Naive thymus-derived CD8-positive, alpha-beta T cell (primary cell): ENCODE data around the gene CASKIN2. TPM values are rescaled to one million over a fixed set of nuclear protein-coding genes. Genes with fewer than 3 reads are reported as not detected.
A peak's percentile ranks its signal among the peaks of the same experiment; 100 is the strongest.

Source experiments
- ATAC-seq, 2 donors: fragments of 150-1000 bp; cut with Tn5 transposase in 1 of 2; sonication (Bioruptor Pico), chemical (Tn5 transposase) in 1 of 2; 1 replicate in 1 of 2; 2 replicates in 1 of 2; pipeline ENCODE4 v1.10.0; 2021; ENCODE audit warnings: mild to moderate bottlenecking in 2 of 2, moderate library complexity in 2 of 2
- POLR2A ChIA-PET: fragments of 350-600 bp; sonication (Branson Sonifier 250); formaldehyde crosslinking; loops from one replicate; lab custom pipeline; 2021; ENCODE audit warnings: antibody characterized with exemption; lab: Charles Lee
- DNase-seq, 10 donors: peaks; one replicate each; pipeline versions ENCODE4 v3.0.0 to v3.0.0-alpha.2; 2020 to 2022
- H3K27ac Mint-ChIP-seq, 10 donors: one replicate each; pipeline ENCODE4 v1.8.0; 2020 to 2022; ENCODE audit warnings: mild to moderate bottlenecking in 10 of 10, mixed read lengths in 10 of 10, moderate library complexity in 4 of 10, inconsistent platforms in 1 of 10
- H3K27me3 Mint-ChIP-seq, 5 donors: one replicate each; pipeline ENCODE4 v1.8.0; 2021 to 2022; ENCODE audit warnings: mixed read lengths in 5 of 5
- H3K36me3 Mint-ChIP-seq, 3 donors: one replicate each; pipeline ENCODE4 v1.8.0; 2020 to 2022; ENCODE audit warnings: mixed read lengths in 3 of 3, mild to moderate bottlenecking in 2 of 3, inconsistent platforms in 1 of 3
- H3K4me1 Mint-ChIP-seq, 4 donors: one replicate each; pipeline ENCODE4 v1.8.0; 2021 to 2022; ENCODE audit warnings: mixed read lengths in 4 of 4
- H3K4me3 Mint-ChIP-seq, 10 donors: one replicate each; pipeline ENCODE4 v1.8.0; 2020 to 2022; ENCODE audit warnings: mild to moderate bottlenecking in 10 of 10, mixed read lengths in 10 of 10, moderate library complexity in 6 of 10, inconsistent platforms in 1 of 10
- H3K9me3 Mint-ChIP-seq, 9 donors: one replicate each; pipeline ENCODE4 v1.8.0; 2020 to 2022; ENCODE audit warnings: mixed read lengths in 9 of 9, mild to moderate bottlenecking in 3 of 9, inconsistent platforms in 1 of 9, moderate library complexity in 1 of 9
- polyA plus RNA-seq, 3 donors: library from polyadenylated mRNA; unstranded; fragments of 300-500 nt; fragmentation: Illumina TruSeq; gene quantifications; one replicate each; pipeline ENCODE4 v1.2.3, GENCODE V29; 2021
- total RNA-seq, 8 experiments: library from RNA in 2 of 8; stranded (reverse) in 2 of 8; gene quantifications; one replicate each; pipeline ENCODE4 v1.2.3 and lab custom pipeline; 2021 to 2026

CASKIN2 gene
- total and polyA plus RNA-seq, 5 experiments from 2014 or later, result 0.05 to 0.80 (median 0.62) TPM

DNA sequence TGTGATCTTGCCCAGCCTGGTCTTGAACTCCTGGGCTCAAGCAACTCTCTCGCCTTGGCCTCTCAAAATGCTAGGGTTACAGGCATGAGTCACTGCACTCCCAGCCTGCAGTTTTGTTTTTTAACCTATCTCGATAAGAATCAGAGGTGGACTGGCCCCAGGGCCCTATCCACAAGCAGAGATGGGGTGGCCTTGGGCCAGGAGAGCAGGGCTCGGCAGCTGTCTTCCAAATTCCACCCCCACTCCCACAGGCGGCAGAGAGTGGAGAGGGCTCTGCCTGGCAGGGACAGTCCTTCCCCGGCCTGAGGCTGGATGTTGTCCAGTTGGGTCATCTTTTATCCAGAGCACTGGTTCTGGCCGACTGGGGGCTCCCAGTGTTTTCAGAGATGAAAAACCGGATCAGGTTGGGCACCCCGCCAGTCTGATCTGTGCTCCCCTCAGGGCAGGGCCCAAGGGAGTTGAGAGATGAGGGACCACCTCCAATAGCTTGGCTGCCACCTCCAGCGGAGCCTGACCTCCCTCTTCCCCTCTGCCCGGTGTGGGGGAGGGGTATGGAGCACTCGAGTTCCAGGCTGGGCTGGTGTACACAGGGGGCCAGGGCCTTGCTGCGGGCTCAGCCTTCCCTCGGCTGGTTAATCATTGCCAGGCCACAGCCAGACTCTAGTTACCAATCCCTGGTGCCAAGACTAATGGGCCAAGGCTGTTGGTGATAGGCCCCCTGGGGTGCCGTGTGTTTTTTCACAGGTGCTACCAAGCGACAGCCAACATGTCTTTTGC, 41.9 kb upstream of the CASKIN2 start:
- peaks cover 0 to 7% (median 0%) of the 10 kb centered on the region in 3 donors for H3K36me3 Mint-ChIP-seq
- H3K4me1 Mint-ChIP-seq, result peaks cover 0 to 4% (median 2%) of the 10 kb centered on the region in 4 donors
- no peak overlapping the region for H3K27ac Mint-ChIP-seq
- POLR2A ChIA-PET, result interaction anchor here (0.7 kb wide), 2 partner anchors 58 to 95 kb away, joined by 4 to 5 read pairs; no protein-coding TSS in a partner anchor
- ATAC-seq, result no peak
- H3K4me3 Mint-ChIP-seq, result no peak overlapping the region
- H3K9me3 Mint-ChIP-seq, result no peaks in the 10 kb centered on the region
- no peaks in the 10 kb centered on the region for H3K27me3 Mint-ChIP-seq
- DNase-seq, result no peak

DNA sequence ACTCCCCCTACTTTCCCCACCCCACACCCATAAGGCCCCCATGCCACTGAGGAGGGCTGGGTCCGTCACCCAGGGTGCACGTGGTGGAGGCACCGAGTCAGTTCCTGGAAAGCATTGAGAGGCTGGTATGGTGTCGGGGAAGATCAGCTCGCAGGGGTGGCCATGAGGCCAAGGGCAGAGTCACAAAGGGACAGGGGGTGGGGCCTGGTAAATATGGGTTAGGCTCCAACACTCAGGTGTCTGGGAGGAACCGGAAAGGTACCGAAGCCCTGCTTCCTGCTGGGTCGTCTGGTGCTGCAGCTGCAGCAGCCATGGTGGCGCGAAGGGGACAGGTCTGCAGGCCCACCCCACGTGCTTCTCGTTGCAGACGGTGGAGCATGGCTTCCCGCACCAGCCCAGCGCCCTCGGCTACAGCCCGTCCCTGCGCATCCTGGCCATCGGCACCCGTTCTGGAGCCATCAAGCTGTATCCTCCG, 40.4 kb upstream of the CASKIN2 start:
- H3K4me1 Mint-ChIP-seq, result peaks cover 0 to 6% (median 2%) of the 10 kb centered on the region in 4 donors
- POLR2A ChIA-PET, result no interaction called here
- no peak overlapping the region for H3K4me3 Mint-ChIP-seq
- no peak for DNase-seq
- ATAC-seq, result no peak
- no peaks in the 10 kb centered on the region for H3K9me3 Mint-ChIP-seq
- no peaks in the 10 kb centered on the region for H3K27me3 Mint-ChIP-seq
- no peak overlapping the region for H3K27ac Mint-ChIP-seq
- H3K36me3 Mint-ChIP-seq, result peaks cover 0 to 3% (median 0%) of the 10 kb centered on the region in 3 donors

DNA sequence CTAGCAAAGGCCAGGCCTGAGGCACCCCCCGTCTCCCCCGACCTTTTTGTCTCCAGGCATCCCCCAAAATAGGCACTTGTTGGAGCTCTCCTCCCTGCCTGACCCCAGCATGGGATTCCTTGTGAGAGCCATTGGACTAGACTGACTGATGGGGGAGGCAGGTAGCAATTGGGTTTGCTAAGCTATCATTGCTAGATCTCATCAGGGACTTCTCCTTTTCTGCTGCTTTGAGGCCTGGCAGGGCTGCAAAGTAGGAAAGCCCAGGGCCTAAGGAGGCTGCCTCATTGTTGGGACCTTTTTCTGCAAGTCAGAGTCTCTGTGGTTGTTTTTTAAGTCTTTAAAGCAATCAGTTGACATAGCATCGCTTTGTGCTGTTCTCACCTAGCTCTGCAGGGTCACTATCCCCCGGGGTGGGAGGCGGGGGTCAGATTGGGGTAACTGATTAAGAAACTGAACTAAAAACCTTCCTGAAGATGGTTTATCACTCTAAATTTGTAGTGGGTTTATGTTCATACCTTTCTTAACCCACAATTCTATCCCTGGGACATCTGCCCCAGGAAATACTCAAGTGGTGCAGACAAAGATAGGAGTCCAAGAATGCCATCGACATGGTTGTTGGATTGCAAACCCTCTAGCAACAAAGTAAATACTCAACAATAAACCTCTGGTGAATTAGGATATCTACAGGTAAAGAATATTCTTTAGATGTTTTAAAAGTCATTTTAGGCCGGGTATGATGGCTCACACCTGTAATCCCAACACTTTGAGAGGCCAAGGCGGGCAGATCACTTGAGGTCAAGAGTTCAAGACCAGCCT, 38.2 kb upstream of the CASKIN2 start:
- Mint-ChIP-seq H3K27me3 (no peaks in the 10 kb centered on the region), H3K4me1 (peaks cover 0 to 5% (median 3%) of the 10 kb centered on the region in 4 donors), H3K36me3 (no peaks in the 10 kb centered on the region), H3K27ac (no peak overlapping the region), H3K4me3 (no peak overlapping the region), H3K9me3 (no peaks in the 10 kb centered on the region)
- DNase-seq (no peak), ATAC-seq (no peak)
- POLR2A ChIA-PET, result no interaction called here

DNA sequence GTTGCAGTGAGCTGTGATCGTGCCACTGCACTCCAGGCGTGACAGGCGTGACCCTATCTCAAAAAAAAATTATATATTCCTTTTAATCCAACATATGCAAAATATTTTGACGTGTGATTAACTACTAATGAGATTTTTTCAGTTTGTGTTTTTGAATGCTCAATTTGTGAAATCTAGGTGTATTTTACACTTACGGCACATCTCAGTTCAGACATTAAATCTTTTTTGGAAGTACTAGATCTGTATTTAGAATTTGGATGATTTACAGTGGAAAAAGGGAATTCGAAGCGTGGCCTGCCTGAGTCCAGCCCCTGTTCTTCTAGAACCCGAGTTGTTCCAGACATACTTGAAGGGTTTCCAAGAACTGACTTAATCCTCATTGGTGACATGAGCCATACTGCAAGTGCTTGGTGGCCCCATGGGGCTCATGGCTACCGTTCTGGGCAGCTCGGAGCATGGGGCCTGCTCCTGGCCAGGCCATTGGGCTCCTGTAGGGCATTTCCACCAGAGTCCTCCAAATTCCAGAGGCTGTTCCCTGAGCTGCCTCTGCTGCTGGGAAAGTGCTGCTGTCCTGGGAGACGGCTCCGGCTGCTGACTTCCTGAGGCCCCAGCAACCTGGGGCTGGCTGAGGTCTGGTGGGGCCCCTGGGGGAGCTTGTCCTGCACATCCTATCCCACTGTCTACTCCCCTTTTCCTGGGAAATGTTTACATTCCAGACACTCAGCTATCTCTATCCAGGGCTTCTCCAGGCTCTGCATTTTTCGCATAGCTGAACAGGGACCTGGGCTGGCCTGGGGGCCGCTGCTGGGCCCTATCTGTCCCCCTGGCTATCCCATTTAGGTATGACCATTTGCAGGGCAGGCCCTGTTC, 37.3 kb upstream of the CASKIN2 start:
- Mint-ChIP-seq H3K36me3 (peaks cover 0 to under 1% (median 0%) of the 10 kb centered on the region in 3 donors), H3K4me1 (peaks cover 0 to 5% (median 3%) of the 10 kb centered on the region in 4 donors)

DNA sequence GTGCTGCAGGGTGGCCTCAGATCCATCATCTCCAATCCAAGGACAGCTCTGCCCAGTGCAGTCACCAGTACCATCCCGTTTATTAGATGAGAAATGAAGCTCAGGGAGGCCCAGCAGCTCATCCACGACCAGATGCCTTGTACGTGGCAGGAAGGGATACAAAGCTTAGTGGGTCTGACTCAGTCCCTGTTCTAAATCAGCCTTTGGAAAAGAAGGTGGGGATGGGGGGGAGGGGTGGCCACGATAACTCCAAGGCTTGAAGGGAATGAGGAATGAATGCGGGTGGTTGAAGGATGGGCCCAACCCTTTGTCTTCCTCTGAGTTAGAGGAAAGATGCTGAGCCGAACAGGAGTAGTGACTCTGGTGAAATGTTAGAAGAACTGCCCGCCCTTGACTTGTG, 35.9 kb upstream of the CASKIN2 start:
- POLR2A ChIA-PET, result interaction anchor here (1.4 kb wide), 1 partner anchor 35 kb away, joined by 4 read pairs; the partner anchor contains the start of gene TSEN54
- H3K9me3 Mint-ChIP-seq, result no peaks in the 10 kb centered on the region
- H3K36me3 Mint-ChIP-seq, result peaks cover 0 to 3% (median 0%) of the 10 kb centered on the region in 3 donors
- no peaks in the 10 kb centered on the region for H3K27me3 Mint-ChIP-seq
- H3K27ac Mint-ChIP-seq, result peak overlapping the region in 2 of 10 donors; percentile 42 to 53
- H3K4me1 Mint-ChIP-seq, result peaks cover 0 to 5% (median 3%) of the 10 kb centered on the region in 4 donors
- ATAC-seq (no peak), DNase-seq (no peak)
- no peak overlapping the region for H3K4me3 Mint-ChIP-seq

More for the DNA sequence above, 37.3 kb upstream of the CASKIN2 start:
- Mint-ChIP-seq H3K4me3 (no peak overlapping the region), H3K27ac (no peak overlapping the region), H3K9me3 (no peaks in the 10 kb centered on the region), H3K27me3 (no peaks in the 10 kb centered on the region)
- no peak for ATAC-seq
- no peak for DNase-seq
- POLR2A ChIA-PET, result interaction anchor here (1.4 kb wide), 1 partner anchor 36 kb away, joined by 4 read pairs; the partner anchor contains the start of gene TSEN54

DNA sequence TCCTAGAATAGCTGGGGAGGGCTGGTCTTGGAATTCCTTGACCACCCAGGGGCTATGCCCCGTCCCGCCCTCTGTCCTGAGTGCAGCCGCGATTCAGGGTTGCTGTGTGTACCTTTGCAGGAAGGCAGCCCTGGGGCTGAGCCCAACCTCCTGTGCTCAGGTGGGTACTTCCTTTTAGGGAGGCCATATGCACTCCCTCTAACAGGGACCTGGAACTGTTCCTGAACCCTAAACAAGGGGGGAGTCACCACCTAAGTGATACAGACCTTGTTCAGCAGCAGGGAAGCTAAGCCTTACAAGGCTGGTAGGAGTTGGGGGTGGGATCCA, 34.8 kb upstream of the CASKIN2 start:
- H3K27ac Mint-ChIP-seq, result no peak overlapping the region
- no peak overlapping the region for H3K4me3 Mint-ChIP-seq
- H3K36me3 Mint-ChIP-seq, result peaks cover 0 to 5% (median 0%) of the 10 kb centered on the region in 3 donors
- H3K27me3 Mint-ChIP-seq, result no peaks in the 10 kb centered on the region
- POLR2A ChIA-PET, result interaction anchor here (0.6 to 0.8 kb wide), 3 partner anchors 16 to 288 kb away, joined by 3 to 7 read pairs (median 5); no protein-coding TSS in a partner anchor
- H3K9me3 Mint-ChIP-seq, result no peaks in the 10 kb centered on the region
- H3K4me1 Mint-ChIP-seq, result peaks cover 0 to 5% (median 3%) of the 10 kb centered on the region in 4 donors
- ATAC-seq, result no peak
- DNase-seq, result no peak

DNA sequence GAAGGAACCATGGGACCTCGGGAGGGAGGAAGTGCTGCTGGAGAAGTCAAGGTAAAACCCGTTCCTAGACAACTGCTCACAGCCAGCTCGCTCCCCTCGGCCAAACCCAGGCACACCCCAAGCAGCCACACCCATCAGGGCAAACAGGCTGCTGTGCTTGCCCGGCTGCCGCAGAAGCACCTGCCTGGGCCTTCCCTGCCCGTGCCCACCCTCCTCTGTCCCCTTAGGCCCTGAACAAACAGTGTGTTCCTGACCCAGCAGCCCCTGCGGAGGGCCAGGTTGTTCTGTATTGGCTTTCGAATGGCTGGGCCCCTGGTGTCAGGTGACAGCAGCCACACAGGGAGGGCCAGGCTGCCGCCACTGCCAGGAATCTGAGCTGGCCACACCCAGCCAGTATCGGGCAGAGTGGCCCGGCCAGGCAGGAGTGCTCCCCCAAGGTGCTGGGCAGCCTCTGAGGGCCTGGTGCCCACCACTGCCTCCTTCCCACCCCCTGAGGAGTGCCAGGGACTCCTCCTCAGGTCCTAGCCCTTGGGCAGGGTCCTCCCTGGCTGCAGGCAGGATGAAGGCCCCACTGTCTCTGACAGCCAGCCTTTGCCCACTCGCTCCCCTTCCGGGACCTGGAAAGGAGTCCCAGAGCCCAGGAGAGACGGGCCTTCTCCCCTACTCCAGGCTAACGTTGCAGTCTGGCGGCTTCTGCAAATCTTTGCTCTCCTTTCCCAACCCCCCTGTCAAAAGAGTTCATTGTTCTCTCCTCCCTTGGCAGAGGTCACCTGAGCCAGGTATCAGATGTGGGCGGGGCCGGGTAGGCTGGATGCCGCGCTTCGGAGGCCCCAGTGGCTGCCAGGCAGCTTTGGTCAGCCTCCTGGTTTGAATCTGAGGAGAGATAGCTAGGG, 34.2 kb upstream of the CASKIN2 start:
- H3K9me3 Mint-ChIP-seq, result no peaks in the 10 kb centered on the region
- DNase-seq (no peak), ATAC-seq (no peak)
- no peaks in the 10 kb centered on the region for H3K27me3 Mint-ChIP-seq
- peaks cover 0 to 5% (median 3%) of the 10 kb centered on the region in 4 donors for H3K4me1 Mint-ChIP-seq
- peaks cover 0 to 5% (median 0%) of the 10 kb centered on the region in 3 donors for H3K36me3 Mint-ChIP-seq
- H3K4me3 Mint-ChIP-seq, result no peak overlapping the region
- peak overlapping the region in 1 of 10 donors; percentile 27 for H3K27ac Mint-ChIP-seq
- POLR2A ChIA-PET, result interaction anchor here (0.7 to 0.8 kb wide), 2 partner anchors 16 to 32 kb away, joined by 3 to 7 read pairs; no protein-coding TSS in a partner anchor

DNA sequence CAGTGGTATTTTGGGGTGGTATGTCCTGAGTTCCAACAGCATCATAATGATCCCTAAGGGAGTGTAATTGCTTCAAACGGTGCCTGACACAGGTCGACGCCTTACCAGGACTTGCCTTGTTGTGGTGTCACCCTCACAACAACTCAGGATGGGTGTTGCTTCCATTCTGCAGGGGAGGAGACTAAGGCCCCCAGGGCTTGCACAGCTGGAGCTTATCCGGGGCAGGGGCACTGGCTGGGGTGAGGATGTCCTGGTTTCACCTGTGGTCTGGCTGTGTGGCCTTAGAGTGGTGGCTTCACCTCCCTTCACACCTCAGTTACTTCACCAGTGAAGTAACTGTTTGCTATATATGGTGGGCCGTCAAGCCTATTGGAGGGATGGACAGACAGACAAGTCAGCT, 33.5 kb upstream of the CASKIN2 start:
- no peak overlapping the region for H3K4me3 Mint-ChIP-seq
- H3K27ac Mint-ChIP-seq, result peak overlapping the region in 1 of 10 donors; percentile 27
- peaks cover 0 to 5% (median 2%) of the 10 kb centered on the region in 4 donors for H3K4me1 Mint-ChIP-seq
- no peaks in the 10 kb centered on the region for H3K9me3 Mint-ChIP-seq
- no peaks in the 10 kb centered on the region for H3K27me3 Mint-ChIP-seq
- DNase-seq, result no peak
- ATAC-seq, result no peak
- H3K36me3 Mint-ChIP-seq, result peaks cover 0 to 5% (median 0%) of the 10 kb centered on the region in 3 donors
- POLR2A ChIA-PET, result no interaction called here

DNA sequence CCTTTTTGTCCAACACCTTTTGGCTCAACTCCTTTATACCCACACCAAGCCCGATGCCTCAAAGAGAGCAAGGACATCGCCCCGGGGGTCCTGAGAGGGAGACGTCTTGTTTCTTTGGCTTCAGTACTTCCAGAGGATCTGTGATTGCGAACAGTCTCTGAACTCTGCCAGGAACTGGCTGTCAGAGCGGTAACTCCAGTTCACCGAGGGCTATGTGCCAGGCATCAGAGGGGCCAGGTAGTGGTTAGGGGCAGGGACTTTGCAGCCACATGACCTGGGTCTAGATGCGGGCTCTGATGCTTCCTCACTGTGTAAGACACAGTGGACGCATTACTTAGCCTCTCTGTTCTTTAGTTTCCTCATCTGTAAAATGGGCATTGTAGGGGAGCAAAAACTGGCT, 31.8 kb upstream of the CASKIN2 start:
- POLR2A ChIA-PET, result no interaction called here
- Mint-ChIP-seq H3K4me3 (no peak overlapping the region), H3K9me3 (no peaks in the 10 kb centered on the region), H3K27me3 (no peaks in the 10 kb centered on the region), H3K36me3 (peaks cover 0 to 5% (median 0%) of the 10 kb centered on the region in 3 donors), H3K4me1 (peaks cover 0 to 5% (median 1%) of the 10 kb centered on the region in 4 donors), H3K27ac (peak overlapping the region in 1 of 10 donors; percentile 68)
- DNase-seq (no peak), ATAC-seq (no peak)

DNA sequence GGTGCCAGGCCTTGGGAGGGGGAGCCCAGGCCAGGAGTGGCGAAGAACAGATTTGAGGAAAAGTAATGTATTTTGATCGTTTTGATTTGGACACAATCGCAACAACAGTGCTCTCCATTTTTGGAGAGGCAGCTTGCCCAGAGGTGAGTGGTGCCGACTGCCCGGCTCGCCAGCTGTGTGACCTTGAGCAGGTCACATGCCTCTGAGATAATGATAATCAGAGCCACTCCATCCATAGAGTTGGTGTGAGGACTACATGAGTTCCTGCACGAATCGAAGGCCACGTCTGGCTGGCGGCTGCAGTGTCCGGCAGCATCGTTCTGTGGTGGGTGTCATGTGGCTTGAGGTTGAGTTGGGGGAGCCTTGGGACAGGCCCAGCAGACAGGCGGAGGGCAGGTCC, 30.8 kb upstream of the CASKIN2 start:
- Mint-ChIP-seq H3K9me3 (no peaks in the 10 kb centered on the region), H3K27me3 (no peaks in the 10 kb centered on the region), H3K4me1 (peaks cover 0 to 7% (median 1%) of the 10 kb centered on the region in 4 donors), H3K4me3 (no peak overlapping the region), H3K36me3 (peaks cover 0 to 5% (median 0%) of the 10 kb centered on the region in 3 donors), H3K27ac (no peak overlapping the region)
- DNase-seq (no peak), ATAC-seq (no peak)
- POLR2A ChIA-PET, result interaction anchor here (0.6 kb wide), 1 partner anchor 395 kb away, joined by 4 read pairs; no protein-coding TSS in a partner anchor

DNA sequence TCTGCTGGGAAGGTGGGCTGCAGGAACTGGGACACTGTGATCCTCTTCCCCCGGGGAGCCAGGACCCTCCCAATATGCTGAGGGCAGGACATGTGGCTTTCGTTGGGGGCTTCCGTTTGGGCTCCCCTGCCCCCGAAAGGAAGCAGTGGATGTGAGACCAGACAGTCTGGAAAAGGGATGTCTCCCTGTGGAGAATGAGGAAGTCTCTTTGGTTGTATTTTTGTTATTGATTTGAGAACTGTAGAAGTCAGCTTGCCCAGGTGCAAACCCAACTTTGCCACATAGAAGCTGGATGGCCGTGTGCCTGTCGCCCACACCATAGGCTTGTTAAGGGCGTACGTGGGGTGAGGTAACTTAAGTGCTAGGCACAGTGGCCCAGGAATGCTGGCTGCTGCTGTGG, 28.9 kb upstream of the CASKIN2 start:
- no peaks in the 10 kb centered on the region for H3K9me3 Mint-ChIP-seq
- POLR2A ChIA-PET, result no interaction called here
- peaks cover 0 to 6% (median 3%) of the 10 kb centered on the region in 4 donors for H3K4me1 Mint-ChIP-seq
- peak overlapping the region in 1 of 10 donors; percentile 46 for H3K27ac Mint-ChIP-seq
- ATAC-seq (no peak), DNase-seq (no peak)
- peaks cover 0 to 5% (median 0%) of the 10 kb centered on the region in 3 donors for H3K36me3 Mint-ChIP-seq
- no peaks in the 10 kb centered on the region for H3K27me3 Mint-ChIP-seq
- no peak overlapping the region for H3K4me3 Mint-ChIP-seq
